BE2C (cell line): ENCODE data around the gene TCL1A. TPM values are rescaled to one million over a fixed set of nuclear protein-coding genes. Genes with fewer than 3 reads are reported as not detected.
"Not testable (repeated sequence)": the region's sequence is repeated elsewhere in the genome, so short reads cannot be mapped to it uniquely, and the experiment has no call there.

ENCODE experiments used
- DNase-seq: peaks from one replicate; pipeline ENCODE4 v3.0.0-alpha.2; 2020
- H3K27me3 ChIP-seq: fragments of 250-450 bp; sonication (Bioruptor Pico); 2 replicates; pipeline ENCODE4 v1.5.1; 2020; ENCODE audit warnings: mild to moderate bottlenecking
- H3K36me3 ChIP-seq: fragments of 250-450 bp; sonication (Bioruptor Pico); 2 replicates; pipeline ENCODE4 v1.5.1; 2020; ENCODE audit warnings: mild to moderate bottlenecking
- H3K4me1 ChIP-seq: fragments of 250-450 bp; sonication (Bioruptor Pico); 2 replicates; pipeline ENCODE4 v1.5.1; 2020
- H3K4me3 ChIP-seq: 2 replicates; pipeline ENCODE4 v1.5.1; 2011; ENCODE audit warnings: low read depth, low read length
- H3K9me3 ChIP-seq: fragments of 250-450 bp; sonication (Bioruptor Pico); 2 replicates; pipeline ENCODE4 v1.5.1; 2020
- CTCF ChIP-seq: IDR thresholded peaks from 2 replicates; pipeline ENCODE4 v1.5.1; 2012; ENCODE audit warnings: mild to moderate bottlenecking, low read depth, low read length
- polyA plus RNA-seq: library from polyadenylated mRNA; unstranded; fragments of >200 nt; gene quantifications from one replicate; pipeline ENCODE4 v1.2.1, GENCODE V29; 2012; ENCODE audit warnings: low read depth, missing spikeins; ENCODE audit not compliant: insufficient read length, insufficient read depth

TCL1A gene, protein sequence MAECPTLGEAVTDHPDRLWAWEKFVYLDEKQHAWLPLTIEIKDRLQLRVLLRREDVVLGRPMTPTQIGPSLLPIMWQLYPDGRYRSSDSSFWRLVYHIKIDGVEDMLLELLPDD
- 0.56 TPM for polyA plus RNA-seq

DNA sequence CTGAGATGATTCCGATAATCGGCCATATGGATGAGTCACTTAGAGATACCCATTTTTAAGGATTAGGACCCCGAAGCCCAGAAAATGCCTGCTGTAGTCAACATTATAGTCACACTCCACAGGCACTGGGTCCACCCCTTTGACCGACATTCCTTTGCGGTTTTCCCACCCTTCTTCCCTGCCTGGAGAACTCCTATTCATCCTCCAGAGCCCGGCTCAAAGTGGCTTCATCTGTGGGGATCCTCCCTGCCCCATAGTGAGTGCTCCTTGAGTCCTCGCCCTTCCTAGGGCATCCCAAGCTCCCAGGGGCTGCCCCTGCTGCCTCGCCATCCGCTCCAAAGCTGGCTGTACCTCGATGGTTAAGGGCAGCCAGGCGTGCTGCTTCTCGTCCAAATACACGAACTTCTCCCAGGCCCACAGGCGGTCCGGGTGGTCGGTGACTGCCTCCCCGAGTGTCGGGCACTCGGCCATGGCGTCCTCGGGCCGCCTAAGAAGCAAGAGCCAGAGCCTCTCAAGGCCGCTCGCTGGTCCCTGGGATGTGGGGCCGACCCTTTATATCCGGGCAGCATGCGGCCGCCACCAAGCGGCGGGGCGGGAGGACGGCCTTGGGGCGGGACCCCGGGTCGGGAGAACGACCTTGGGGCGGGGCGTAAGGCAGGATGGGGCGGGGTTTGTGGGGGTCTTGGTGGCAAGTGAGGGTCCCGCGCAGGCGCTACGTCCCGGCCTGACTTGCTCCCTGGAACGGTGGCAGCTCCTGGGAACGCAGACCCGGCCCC, at the start of gene TCL1A:
Gene TCL1A (minus strand): TSS at position 530 of the 776 bp plus-strand sequence. CDS start 59 bp downstream, at position 471.
- no peak within 1 kb of the TSS for H3K4me3 ChIP-seq
- DNase-seq: no peak
- no peaks in the 10 kb centered on the region for H3K36me3 ChIP-seq
- H3K9me3 ChIP-seq: no peaks in the 10 kb centered on the region
- peaks cover 11% of the 10 kb centered on the region for H3K27me3 ChIP-seq
- no peaks in the 10 kb centered on the region for H3K4me1 ChIP-seq
- no peak for TF ChIP-seq CTCF

GRCh38 chr14:95763032-95763431, 49.1 kb upstream of the TCL1A start:
- not testable (repeated sequence) for H3K4me1 ChIP-seq, H3K36me3 ChIP-seq, H3K9me3 ChIP-seq, DNase-seq, H3K4me3 ChIP-seq, H3K27me3 ChIP-seq

DNA sequence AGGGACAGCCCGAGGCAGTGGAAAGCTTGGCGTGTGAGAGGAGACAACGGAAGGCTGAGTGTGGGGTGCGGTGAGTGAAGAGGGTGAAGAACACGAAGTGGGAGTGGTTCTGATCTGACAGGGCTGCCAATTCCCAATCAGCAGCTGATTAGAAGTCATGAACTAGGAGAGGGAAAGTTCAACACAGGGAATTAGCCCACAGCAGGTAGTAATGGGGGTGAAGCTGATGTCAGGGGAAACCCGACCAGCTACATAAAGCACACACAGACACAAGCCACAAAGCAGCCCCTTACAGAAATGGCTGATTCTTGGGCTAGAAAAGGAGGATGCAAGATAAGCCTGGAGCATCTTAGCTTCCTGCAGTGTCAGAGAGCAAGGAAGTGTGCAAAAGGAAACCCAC, 47.5 kb upstream of the TCL1A start:
- Histone ChIP-seq H3K27me3 (0 out of 2 replicates have a peak, but pooled peaks cover 4% of the 10 kb centered on the region), H3K4me1 (no peaks in the 10 kb centered on the region), H3K36me3 (no peaks in the 10 kb centered on the region), H3K4me3 (no peak overlapping the region), H3K9me3 (no peaks in the 10 kb centered on the region)
- no peak for DNase-seq
- no peak for TF ChIP-seq CTCF

- no peak for TF ChIP-seq CTCF
- Histone ChIP-seq H3K9me3 (no peaks in the 10 kb centered on the region), H3K4me1 (no peaks in the 10 kb centered on the region), H3K36me3 (no peaks in the 10 kb centered on the region), H3K27me3 (0 out of 2 replicates have a peak, but pooled peaks cover 4% of the 10 kb centered on the region), H3K4me3 (no peak overlapping the region)
- no peak for DNase-seq
Measured at GRCh38 chr14:95760596-95760995, 46.7 kb upstream of the TCL1A start.

DNA sequence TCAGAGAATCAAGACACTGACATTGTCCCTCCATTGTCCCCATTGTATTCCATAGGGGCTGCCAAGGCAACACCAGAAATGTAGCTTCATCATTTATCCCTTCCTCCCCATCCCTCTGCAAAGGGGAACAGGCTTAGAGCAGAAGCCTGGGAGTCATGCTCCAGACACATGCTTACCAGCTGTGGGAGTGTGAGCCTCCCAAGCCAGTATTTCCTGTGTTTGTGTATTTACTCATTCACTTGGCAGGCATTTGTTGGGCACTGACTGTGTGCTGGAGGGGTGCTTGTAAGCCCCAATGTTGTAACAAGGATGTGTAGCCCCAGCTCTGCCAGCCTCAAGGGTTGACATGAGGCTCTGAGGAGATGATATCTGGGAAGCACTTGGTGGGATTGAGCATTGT, 46.0 kb upstream of the TCL1A start:
- Histone ChIP-seq H3K9me3 (no peaks in the 10 kb centered on the region), H3K4me3 (no peak overlapping the region), H3K36me3 (no peaks in the 10 kb centered on the region), H3K27me3 (0 out of 2 replicates have a peak, but pooled peaks cover 4% of the 10 kb centered on the region), H3K4me1 (no peaks in the 10 kb centered on the region)
- DNase-seq: no peak
- TF ChIP-seq CTCF: no peak

DNA sequence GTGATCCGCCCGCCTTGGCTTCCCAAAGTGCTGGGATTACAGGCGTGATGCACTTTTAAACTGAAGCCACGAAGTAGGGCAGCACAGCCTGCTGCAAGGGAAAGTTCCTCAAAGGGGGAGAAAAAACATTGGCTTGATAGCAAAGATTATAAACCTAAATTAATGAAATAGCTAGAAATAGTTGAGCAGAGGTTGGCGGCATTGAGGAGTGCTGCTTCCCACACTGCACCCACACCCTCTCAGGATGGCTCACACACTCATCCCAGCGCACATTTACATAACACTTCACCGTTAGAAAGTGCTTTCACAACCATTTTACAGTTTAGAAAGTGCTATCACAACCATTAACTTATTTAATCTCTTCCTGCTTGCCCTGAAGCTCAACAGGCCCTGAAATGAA, 44.4 kb upstream of the TCL1A start:
- Histone ChIP-seq H3K9me3 (no peaks in the 10 kb centered on the region), H3K36me3 (no peaks in the 10 kb centered on the region), H3K4me3 (no peak overlapping the region), H3K27me3 (0 out of 2 replicates have a peak, but pooled peaks cover 4% of the 10 kb centered on the region), H3K4me1 (no peaks in the 10 kb centered on the region)
- DNase-seq: no peak
- no peak for TF ChIP-seq CTCF
